Stimulated activated memory B cell treated with anti-CD40 and anti-IgM and Interleukin-4, amounts not matched to agents 10 μg/mL and 1 μg/mL and 100 μg/mL, for 72 hours (primary cell): ENCODE results near the gene RAB14.

Experiments
- ATAC-seq: fragments of 150-1000 bp; cut with Tn5 transposase; 2 replicates; pipeline ENCODE4 v1.10.0; 2021
- H3K27ac Mint-ChIP-seq: one replicate; pipeline ENCODE4 v1.8.0; 2022; ENCODE audit warnings: mild to moderate bottlenecking, mixed read lengths
- H3K27me3 Mint-ChIP-seq: one replicate; pipeline ENCODE4 v1.8.0; 2022; ENCODE audit warnings: mixed read lengths
- H3K36me3 Mint-ChIP-seq: one replicate; pipeline ENCODE4 v1.8.0; 2022; ENCODE audit warnings: mixed read lengths
- H3K4me1 Mint-ChIP-seq: one replicate; pipeline ENCODE4 v1.8.0; 2022; ENCODE audit warnings: mixed read lengths
- H3K4me3 Mint-ChIP-seq: one replicate; pipeline ENCODE4 v1.8.0; 2022; ENCODE audit warnings: mild to moderate bottlenecking, moderate library complexity, mixed read lengths
- H3K9me3 Mint-ChIP-seq: one replicate; pipeline ENCODE4 v1.8.0; 2022; ENCODE audit warnings: mixed read lengths

The RAB14 gene

DNA sequence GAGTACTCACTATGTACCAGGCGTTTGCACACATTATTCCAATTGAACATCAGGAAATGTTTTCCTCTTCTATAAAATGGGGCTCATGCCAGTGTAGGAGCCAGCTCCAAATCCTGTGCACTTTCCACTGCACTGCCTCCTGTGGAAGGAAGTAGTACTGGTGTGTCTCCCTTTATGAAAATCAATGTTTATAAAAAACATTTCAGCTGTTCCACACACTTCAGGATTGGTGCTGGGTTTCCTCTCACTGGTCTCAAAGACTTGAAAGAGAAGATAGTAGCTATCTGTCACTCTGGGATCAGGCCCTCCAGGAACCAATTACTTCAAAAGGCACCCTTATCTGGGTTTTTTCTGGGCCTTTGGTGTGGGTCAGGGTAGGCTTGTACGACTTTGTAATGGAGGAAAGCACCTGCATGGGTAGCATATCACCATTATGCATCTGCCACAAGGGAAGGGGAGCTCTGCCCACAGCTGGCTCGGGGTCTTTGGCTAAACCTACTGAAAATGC lies 32.5 kb downstream of the RAB14 start:
- no peak overlapping the region for H3K4me3 Mint-ChIP-seq

DNA sequence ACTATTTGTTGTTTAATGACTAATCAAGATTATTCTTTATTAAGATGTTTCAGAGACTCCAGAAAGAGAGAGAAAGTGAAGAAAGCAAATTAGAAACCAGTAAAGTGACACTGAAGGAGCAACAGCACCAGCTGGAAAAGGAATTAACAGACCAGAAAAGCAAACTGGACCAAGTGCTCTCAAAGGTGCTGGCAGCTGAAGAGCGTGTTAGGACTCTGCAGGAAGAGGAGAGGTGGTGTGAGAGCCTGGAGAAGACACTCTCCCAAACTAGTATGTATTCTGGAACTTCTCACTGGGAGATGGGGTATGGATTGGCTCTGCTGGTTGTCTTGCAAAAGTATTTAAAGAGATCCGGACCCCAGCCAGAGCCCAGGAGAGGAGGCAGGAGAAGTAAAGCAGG lies 33.6 kb downstream of the RAB14 start:
- no peak overlapping the region for H3K4me3 Mint-ChIP-seq
- no peak for ATAC-seq
- H3K9me3 Mint-ChIP-seq = no peaks in the 10 kb centered on the region
- no peaks in the 10 kb centered on the region for H3K27me3 Mint-ChIP-seq
- no peaks in the 10 kb centered on the region for H3K4me1 Mint-ChIP-seq
- peak overlapping the region; percentile 45 for H3K27ac Mint-ChIP-seq
- peaks cover 56% of the 10 kb centered on the region for H3K36me3 Mint-ChIP-seq

More for the DNA sequence above, 32.5 kb downstream of the RAB14 start:
- H3K27me3 Mint-ChIP-seq = no peaks in the 10 kb centered on the region
- no peaks in the 10 kb centered on the region for H3K9me3 Mint-ChIP-seq
- no peaks in the 10 kb centered on the region for H3K4me1 Mint-ChIP-seq
- peak overlapping the region; percentile 45 for H3K27ac Mint-ChIP-seq
- ATAC-seq = no peak
- H3K36me3 Mint-ChIP-seq = peaks cover 58% of the 10 kb centered on the region

DNA sequence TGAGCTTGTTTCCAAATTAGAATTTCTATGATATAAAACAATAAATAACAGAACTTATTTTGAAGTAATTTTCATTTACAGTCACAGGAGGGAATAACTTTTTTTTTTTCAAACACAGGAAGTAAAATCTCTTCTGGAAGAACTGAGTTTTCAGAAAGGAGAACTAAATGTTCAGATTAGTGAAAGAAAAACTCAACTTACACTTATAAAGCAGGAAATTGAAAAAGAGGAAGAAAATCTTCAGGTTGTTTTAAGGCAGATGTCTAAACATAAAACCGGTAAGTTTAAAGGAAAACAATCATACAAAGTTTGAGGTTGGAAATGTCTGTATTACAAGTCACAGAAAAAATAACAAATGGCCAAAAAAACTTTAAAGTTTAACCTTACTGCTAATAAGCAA lies 41.6 kb downstream of the RAB14 start:
- Mint-ChIP-seq H3K4me1 (peaks cover 46% of the 10 kb centered on the region), H3K36me3 (peaks cover 58% of the 10 kb centered on the region), H3K4me3 (peak overlapping the region; percentile 23), H3K27me3 (no peaks in the 10 kb centered on the region), H3K27ac (peak overlapping the region; percentile 78), H3K9me3 (no peaks in the 10 kb centered on the region)
- peak; percentile 40 for ATAC-seq

DNA sequence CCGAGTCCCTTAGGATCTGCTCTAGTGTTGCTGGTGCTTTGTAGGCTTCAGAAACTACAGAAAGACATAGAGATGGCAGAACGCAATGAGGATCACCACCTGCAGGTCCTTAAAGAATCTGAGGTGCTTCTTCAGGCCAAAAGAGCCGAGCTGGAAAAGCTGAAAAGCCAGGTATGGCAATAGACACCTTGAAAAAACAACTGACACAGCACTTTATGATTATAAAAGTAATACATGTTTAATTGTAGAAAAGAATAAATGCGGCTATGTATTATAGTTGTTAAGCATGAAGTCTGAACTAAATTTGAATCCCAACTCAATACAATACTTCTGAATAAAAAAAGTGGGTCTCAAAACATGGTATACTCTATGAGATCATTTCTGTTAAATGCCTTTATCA lies 43.7 kb downstream of the RAB14 start:
- Mint-ChIP-seq H3K4me3 (no peak overlapping the region), H3K36me3 (peaks cover 58% of the 10 kb centered on the region), H3K27me3 (no peaks in the 10 kb centered on the region), H3K27ac (peak overlapping the region; percentile 88), H3K9me3 (no peaks in the 10 kb centered on the region), H3K4me1 (peaks cover 60% of the 10 kb centered on the region)
- ATAC-seq = no peak

DNA sequence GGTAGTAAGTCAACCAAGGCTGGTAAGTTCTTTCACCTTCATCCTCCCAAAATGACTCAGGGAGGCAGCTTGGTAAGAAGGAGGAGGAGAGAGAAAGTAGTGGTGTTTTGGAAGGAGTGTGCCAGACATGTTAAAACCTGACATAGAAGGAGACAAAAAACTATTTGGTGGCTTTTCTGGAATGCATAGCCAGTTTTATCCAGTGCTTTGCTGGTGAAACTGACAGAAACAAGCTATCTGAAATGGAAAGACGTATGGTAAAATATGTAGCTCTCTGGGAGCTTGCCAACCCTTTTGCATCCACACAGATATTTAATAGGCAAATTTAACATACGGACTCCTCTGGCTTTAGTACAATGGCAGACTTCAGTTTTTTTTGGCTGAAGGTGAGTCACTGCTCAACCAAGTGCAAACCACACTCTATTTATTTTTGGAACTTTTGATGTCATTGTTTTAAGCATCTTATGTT lies 45.4 kb downstream of the RAB14 start:
- H3K27me3 Mint-ChIP-seq = no peaks in the 10 kb centered on the region
- H3K27ac Mint-ChIP-seq = peak overlapping the region; percentile 88
- peak overlapping the region; percentile 47 for H3K4me3 Mint-ChIP-seq
- peaks cover 68% of the 10 kb centered on the region for H3K4me1 Mint-ChIP-seq
- H3K9me3 Mint-ChIP-seq = no peaks in the 10 kb centered on the region
- peak; percentile 94 for ATAC-seq
- peaks cover 63% of the 10 kb centered on the region for H3K36me3 Mint-ChIP-seq

DNA sequence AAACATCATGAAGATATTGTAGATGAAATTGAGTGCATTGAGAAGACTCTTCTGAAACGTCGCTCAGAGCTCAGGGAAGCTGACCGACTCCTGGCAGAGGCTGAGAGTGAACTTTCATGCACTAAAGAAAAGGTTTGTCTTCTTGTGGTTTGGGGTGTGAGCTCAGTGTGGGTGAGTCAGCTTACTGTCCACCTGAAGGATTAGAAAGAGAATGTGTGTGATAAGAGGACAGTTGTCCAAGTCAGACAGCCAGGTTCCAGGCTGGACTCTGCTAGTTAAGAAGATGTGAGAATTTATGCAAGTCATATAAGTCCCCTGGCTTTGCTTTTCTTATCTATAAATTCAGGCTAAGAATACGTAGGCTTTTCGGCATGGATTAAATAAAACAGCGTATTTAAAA lies 46.9 kb downstream of the RAB14 start:
- Mint-ChIP-seq H3K27ac (peak overlapping the region; percentile 88), H3K27me3 (no peaks in the 10 kb centered on the region), H3K36me3 (peaks cover 70% of the 10 kb centered on the region), H3K4me3 (no peak overlapping the region), H3K9me3 (no peaks in the 10 kb centered on the region), H3K4me1 (peaks cover 56% of the 10 kb centered on the region)
- no peak for ATAC-seq

DNA sequence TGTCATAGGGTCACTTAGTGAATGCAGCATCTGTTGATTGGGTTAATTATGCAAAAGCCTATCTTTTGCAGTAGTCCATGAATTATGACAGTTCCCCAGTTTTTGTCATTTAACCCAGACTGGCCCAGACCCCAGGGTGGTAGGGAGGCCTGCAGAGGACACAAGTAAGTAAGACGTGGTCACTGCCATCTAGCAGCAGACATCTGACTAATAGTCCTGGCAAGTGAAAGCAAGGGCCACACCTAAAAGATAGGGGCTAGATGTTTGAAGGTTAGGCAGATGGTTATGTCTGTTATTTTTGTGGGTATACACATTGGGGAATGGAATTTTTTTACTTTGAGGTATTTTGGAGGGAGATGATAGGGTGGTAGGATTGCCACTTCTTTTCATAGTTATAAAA lies 48.0 kb downstream of the RAB14 start:
- peaks cover 45% of the 10 kb centered on the region for H3K4me1 Mint-ChIP-seq
- no peaks in the 10 kb centered on the region for H3K27me3 Mint-ChIP-seq
- no peak for ATAC-seq
- no peaks in the 10 kb centered on the region for H3K9me3 Mint-ChIP-seq
- peaks cover 68% of the 10 kb centered on the region for H3K36me3 Mint-ChIP-seq
- H3K27ac Mint-ChIP-seq = peak overlapping the region; percentile 21
- H3K4me3 Mint-ChIP-seq = no peak overlapping the region

DNA sequence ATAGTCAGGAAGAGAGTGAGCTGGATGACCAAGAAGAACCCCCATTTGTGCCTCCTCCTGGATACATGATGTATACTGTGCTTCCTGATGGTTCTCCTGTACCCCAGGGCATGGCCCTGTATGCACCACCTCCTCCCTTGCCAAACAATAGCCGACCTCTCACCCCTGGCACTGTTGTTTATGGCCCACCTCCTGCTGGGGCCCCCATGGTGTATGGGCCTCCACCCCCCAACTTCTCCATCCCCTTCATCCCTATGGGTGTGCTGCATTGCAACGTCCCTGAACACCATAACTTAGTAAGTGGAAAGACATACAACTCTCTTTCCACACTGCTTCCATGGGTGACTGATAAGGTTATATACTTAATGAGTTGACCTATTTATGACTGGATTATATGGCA lies 51.5 kb downstream of the RAB14 start:
- H3K27me3 Mint-ChIP-seq = no peaks in the 10 kb centered on the region
- ATAC-seq = no peak
- H3K4me3 Mint-ChIP-seq = no peak overlapping the region
- H3K27ac Mint-ChIP-seq = peak overlapping the region; percentile 38
- H3K36me3 Mint-ChIP-seq = peaks cover 81% of the 10 kb centered on the region
- peaks cover 22% of the 10 kb centered on the region for H3K4me1 Mint-ChIP-seq
- H3K9me3 Mint-ChIP-seq = no peaks in the 10 kb centered on the region

DNA sequence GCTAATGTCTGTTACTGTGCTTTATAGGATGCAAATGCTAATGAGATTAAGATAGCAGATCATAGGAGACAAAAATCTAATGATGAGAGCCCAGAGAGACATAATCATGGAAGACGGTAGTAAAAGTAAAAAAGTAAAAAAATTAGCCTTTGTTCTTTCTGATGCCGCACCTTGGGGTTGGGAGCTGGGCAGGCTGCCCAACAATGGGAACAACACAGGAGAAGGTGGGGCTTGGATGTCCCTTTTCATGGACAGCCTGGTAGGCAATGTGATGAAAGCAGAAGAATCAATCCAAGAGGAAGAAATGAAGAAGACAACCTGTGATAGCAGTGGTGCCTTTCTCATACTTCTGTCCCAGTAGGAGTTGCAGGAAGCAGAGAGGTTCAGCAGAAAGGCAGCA lies 57.2 kb downstream of the RAB14 start:
- Mint-ChIP-seq H3K27me3 (no peaks in the 10 kb centered on the region), H3K27ac (no peak overlapping the region), H3K4me1 (no peaks in the 10 kb centered on the region)

DNA sequence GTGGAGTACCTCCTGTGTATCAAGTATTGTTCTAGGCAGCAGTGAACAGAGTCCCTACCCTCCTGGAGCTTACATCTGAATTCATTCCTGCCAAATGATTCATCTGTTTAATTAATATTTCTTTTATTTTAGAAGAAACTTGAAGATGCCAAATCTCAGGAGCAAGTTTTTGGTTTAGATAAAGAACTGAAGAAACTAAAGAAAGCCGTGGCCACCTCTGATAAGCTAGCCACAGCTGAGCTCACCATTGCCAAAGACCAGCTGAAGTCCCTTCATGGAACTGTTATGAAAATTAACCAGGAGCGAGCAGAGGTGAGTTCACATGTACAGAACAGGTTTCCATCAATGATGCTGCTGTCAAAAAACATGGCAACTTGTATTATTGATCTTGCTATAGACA lies 57.9 kb downstream of the RAB14 start:
- ATAC-seq = no peak
- peaks cover 80% of the 10 kb centered on the region for H3K36me3 Mint-ChIP-seq
- H3K4me1 Mint-ChIP-seq = no peaks in the 10 kb centered on the region

More for the DNA sequence above, 57.2 kb downstream of the RAB14 start:
- Mint-ChIP-seq H3K4me3 (no peak overlapping the region), H3K9me3 (no peaks in the 10 kb centered on the region), H3K36me3 (peaks cover 85% of the 10 kb centered on the region)
- no peak for ATAC-seq

DNA sequence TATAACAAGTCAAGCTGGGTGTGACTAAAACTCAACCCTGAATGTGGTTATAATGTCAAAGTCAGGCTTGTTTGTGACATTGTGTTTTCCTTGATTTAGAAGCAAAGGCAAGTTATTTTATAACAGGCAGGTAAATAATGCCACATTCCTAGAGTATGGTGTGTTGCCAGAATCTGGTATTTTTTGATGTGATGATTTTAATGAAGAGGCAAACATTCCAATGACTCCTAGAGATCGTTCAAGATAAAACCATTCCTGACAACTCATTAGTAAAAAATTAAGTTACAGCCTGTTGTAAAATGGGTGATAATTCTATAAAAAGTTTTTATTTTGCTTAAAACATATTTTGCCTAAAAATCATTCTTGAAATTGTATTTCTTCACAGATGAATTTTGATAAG lies 60.0 kb downstream of the RAB14 start:
- Mint-ChIP-seq H3K9me3 (no peaks in the 10 kb centered on the region), H3K27me3 (no peaks in the 10 kb centered on the region), H3K4me1 (peaks cover 5% of the 10 kb centered on the region), H3K4me3 (no peak overlapping the region), H3K36me3 (peaks cover 72% of the 10 kb centered on the region), H3K27ac (peak overlapping the region; percentile 61)
- ATAC-seq = no peak

More for the DNA sequence above, 57.9 kb downstream of the RAB14 start:
- H3K4me3 Mint-ChIP-seq = no peak overlapping the region
- no peaks in the 10 kb centered on the region for H3K27me3 Mint-ChIP-seq
- no peak overlapping the region for H3K27ac Mint-ChIP-seq
- no peaks in the 10 kb centered on the region for H3K9me3 Mint-ChIP-seq

DNA sequence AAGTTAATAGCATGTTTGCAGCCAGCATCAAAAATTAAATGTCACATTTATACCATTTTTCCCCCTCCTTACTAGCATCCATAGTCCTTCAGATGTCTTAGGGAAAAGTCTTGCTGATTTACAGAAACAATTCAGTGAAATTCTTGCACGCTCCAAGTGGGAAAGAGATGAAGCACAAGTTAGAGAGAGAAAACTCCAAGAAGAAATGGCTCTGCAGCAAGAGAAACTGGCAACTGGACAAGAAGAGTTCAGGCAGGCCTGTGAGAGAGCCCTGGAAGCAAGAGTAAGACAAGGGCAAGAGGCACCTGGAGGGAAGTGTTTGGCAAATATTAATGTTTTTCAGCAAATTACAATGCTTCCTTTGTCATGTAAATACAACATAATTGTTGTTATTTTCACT lies 60.4 kb downstream of the RAB14 start:
- Mint-ChIP-seq H3K27ac (peak overlapping the region; percentile 61), H3K27me3 (no peaks in the 10 kb centered on the region), H3K36me3 (peaks cover 70% of the 10 kb centered on the region), H3K4me1 (peaks cover 5% of the 10 kb centered on the region), H3K9me3 (no peaks in the 10 kb centered on the region), H3K4me3 (no peak overlapping the region)
- ATAC-seq = no peak

DNA sequence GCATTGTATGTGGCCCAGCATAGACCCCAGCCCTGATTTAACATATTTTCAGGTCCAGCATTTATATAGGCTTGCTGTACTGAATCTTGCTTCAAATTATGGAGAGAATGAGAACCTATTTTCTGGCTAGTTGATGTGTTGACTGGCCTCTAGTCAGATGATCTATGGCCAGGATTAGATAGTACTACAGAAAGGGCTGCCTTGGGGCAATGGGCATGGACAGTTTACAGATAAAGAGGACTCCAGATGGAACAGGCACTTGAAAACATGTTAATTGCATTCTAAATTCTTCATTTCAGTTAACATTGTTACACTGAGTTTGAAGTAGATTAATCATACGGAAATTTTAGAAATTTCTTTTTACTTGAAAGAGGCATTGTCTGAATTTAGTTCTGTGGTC lies 61.5 kb downstream of the RAB14 start:
- Mint-ChIP-seq H3K27me3 (no peaks in the 10 kb centered on the region), H3K36me3 (peaks cover 72% of the 10 kb centered on the region), H3K27ac (peak overlapping the region; percentile 61), H3K9me3 (no peaks in the 10 kb centered on the region), H3K4me3 (no peak overlapping the region), H3K4me1 (peaks cover 5% of the 10 kb centered on the region)
- no peak for ATAC-seq

DNA sequence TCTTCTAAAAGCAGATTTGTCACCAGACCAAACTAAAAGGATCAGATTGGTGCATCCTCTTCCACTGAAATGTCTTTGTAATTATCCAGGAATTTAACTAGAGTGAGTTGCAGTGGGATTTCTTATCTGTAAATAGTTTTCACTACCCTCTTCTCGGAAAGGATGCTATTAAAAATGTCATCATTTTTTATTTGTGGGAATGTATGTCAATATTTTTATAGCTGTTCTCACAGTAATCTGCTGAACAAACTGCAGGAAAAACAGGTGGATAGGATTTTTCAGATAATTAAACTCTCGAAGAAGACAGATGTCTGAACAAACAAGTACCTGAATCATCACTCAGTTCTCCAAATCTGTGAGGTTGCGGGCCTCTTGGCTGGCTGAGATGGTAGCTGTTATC lies 62.7 kb downstream of the RAB14 start:
- no peaks in the 10 kb centered on the region for H3K9me3 Mint-ChIP-seq
- peaks cover 5% of the 10 kb centered on the region for H3K4me1 Mint-ChIP-seq
- H3K27me3 Mint-ChIP-seq = no peaks in the 10 kb centered on the region
- peak overlapping the region; percentile 44 for H3K27ac Mint-ChIP-seq
- H3K4me3 Mint-ChIP-seq = no peak overlapping the region
- H3K36me3 Mint-ChIP-seq = peaks cover 71% of the 10 kb centered on the region
- ATAC-seq = no peak

DNA sequence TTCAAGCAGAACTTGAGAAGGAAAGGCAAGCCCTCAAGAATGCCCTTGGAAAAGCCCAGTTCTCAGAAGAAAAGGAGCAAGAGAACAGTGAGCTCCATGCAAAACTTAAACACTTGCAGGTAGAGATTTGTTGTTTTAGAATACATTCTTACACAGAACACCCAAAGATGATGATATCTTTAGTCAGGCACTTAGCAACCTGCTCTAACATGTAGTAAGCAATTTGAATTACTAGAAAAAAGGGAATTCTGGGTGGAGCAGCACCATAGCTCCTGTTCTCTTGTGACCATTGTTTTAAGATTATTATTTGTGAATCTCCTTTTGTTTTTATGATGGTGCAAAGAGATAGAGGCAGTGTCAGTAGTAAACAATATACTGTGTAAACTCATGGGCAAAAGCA lies 63.1 kb downstream of the RAB14 start:
- Mint-ChIP-seq H3K27me3 (no peaks in the 10 kb centered on the region), H3K9me3 (no peaks in the 10 kb centered on the region), H3K4me3 (no peak overlapping the region), H3K4me1 (peaks cover 5% of the 10 kb centered on the region), H3K36me3 (peaks cover 70% of the 10 kb centered on the region), H3K27ac (peak overlapping the region; percentile 44)
- ATAC-seq = no peak

DNA sequence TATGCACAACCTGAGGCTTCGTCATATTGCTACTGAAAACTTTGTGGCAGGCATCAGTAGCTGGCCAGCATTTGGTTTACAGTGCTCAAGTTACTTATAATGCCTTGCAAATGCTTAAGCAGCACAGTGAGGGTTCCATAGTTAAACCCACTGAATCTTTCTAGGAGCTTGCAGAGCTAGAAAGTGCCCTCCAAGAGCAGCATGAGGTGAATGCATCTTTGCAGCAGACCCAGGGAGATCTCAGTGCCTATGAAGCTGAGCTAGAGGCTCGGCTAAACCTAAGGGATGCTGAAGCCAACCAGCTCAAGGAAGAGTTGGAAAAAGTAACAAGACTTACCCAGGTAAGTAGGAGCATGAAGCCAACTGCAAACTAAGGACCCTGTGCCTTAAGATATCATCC lies 66.0 kb downstream of the RAB14 start:
- Mint-ChIP-seq H3K27me3 (no peaks in the 10 kb centered on the region), H3K4me1 (peaks cover 34% of the 10 kb centered on the region), H3K9me3 (peaks cover 2% of the 10 kb centered on the region), H3K36me3 (peaks cover 66% of the 10 kb centered on the region), H3K27ac (peak overlapping the region; percentile 3), H3K4me3 (no peak overlapping the region)
- ATAC-seq = no peak
